Measurements from ENCODE around the gene UBASH3B.

The UBASH3B gene

DNA sequence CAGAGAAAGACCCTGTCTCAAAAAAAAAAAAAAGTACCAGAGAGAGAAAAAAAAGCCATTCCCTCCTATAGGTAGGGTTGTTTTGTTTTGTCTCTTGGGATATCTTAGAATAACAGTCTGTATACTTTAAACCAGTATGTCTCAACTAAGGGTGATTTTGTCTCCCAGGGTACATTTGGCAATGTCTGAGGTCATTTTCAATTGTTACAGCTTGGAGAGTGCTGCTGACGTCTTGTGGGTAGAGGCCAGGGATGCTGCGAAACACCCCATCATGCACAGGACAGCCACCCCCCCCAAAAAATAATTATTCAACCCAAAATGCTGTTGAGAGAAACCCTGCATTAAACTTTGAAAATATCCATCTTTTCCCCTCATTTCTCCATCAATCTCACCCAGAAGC lies 126.7 kb downstream of the UBASH3B start:
- FAIRE-seq (no peak), DNase-seq (ENCODE audit: low spot score) (no peak)

DNA sequence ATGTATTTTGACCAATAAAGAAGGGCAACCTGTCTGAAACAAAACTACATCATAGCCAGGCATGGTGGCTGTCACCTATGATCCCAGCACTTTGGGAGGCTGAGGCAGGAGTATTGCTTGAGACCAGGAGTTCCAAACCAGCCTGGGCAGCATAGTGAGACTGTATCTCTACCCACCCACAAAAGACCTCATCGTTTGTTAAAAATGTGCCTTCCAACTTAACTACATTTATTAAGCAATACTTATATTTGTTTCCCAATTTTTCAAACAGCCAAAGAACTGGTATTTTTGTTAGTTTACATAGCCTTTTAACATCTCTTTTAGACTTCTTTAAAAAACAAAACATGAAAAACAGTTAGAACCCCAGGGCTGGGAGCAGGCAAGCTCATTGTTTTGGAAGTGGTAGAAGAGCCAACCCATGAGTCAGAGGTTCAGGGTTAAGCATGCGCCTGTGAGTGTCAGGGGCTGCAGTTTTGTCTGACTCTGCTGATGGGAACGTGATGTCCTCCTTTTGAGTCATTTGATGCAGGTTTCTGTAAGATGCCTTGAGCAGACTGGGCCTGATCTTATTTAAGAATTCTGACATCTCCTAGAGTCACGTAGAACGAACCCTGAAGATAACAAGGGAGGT lies 128.9 kb downstream of the UBASH3B start:
- DNase-seq (ENCODE audit: low spot score), result no peak
- no peak for FAIRE-seq

DNA sequence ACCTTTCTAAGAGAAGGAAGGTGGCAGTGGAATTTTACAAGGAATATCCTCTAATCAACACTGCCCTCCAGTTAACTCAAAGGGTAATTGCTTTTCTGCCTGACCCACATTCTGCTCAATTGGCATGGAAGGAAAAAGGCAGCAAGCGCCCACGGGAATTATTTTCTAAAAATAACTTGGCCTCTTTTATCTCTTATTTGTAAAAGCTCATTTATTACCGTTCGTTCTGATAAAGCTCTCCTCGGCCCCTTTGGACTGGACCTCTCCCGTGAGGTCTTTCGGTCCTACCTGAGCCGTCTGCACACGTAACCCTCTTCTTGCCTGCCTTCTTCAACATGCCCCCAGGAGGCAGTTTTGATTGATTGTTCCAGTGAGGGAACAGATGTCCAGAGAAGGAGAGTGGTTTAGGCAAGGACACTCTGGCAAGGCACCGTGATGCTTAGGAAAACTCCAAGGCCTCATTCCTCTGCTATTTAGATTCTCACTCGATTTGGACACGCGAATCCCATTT lies 129.6 kb downstream of the UBASH3B start:
- FAIRE-seq (no peak), DNase-seq (ENCODE audit: low spot score) (no peak)

DNA sequence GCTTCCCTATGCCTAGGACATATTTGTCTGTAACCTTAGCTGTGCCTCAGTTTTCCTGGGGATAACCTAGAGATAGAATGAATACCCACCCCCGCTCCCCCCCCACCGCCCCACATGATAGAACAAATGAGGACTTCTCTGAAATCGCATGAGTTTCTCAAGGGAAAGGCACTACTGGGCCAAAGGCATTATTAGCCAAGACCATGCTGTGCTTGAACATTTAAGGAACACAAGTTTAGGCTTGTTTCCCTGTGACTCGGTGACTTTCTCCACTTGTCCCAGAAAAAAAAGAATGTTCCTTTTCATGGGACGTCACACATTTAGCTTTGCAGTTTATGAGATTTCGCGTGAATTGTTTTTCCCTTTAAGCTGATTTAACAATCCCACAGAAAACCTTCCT lies 131.4 kb downstream of the UBASH3B start:
- no peak for DNase-seq (ENCODE audit: low spot score)
- FAIRE-seq, result no peak

DNA sequence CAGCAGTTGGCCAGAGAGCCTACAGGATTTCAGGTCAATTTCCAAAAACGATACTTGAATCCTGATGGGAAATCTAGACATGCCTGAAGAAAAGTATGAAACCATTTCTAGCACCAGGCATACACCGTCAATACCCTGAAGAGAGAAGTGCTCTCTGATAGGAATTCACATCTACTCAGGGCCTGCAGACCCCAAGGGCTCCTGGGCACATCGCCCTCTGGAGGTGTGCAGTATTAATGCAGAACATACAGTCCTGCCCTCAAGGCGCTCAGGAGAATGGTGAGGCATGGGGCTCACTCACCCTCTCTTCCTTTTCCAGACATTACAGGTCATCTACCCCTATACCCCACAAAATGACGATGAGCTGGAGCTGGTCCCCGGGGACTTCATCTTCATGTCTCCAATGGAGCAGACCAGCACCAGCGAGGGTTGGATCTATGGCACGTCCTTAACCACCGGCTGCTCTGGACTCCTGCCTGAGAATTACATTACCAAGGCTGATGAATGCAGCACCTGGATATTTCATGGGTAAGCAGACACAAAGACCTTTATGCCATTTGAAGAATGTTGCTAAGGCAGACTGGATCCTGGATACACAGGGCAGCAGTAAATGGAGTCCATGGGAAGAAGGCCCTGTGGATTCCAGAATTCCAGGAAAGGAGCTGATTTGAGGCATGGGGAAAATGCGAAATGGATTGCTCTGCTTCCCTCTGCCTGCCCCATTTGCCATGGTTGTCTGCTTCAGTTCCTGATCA lies 133.4 kb downstream of the UBASH3B start:
- no peak for DNase-seq (ENCODE audit: low spot score)
- no peak for FAIRE-seq

DNA sequence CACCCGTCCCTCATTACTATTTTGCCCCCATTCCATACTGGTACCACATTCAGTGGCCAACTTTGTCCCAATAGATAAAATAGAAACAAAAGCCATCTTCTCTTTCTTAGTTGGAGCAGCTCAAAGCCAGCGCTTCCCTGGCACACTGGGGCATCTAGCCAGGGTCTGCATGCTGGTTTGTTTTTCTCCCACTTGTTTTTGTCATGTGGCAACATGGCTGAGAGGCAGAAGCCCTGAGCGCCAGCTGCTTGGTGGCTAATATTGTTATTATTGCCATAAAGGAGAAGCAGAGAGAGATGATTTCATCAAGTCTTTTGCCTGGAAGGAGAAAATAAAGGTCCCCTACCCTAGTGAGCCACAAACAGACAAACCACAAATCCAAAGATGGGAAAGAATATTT lies 134.4 kb downstream of the UBASH3B start:
- FAIRE-seq (no peak), DNase-seq (ENCODE audit: low spot score) (no peak)

DNA sequence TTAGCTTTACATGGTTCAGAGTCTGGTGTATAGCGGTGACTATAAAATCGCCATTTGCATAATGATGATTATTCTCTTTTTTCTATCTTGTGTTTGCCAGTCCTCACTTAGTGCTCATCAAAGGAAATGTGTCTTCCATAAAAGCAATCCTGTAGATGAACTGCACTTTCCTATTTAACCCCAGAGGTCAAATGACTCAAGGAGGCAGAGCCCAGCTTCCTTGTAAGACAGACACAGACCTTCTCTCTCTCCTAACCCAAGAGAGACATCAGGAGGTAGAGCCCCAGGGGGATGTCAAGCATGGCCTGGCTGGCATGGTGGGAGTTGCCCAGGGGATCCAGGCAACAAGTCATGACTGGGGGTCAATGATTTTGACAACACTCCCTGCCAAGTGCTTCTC lies 135.9 kb downstream of the UBASH3B start:
- DNase-seq (ENCODE audit: low spot score) (no peak), FAIRE-seq (no peak)

DNA sequence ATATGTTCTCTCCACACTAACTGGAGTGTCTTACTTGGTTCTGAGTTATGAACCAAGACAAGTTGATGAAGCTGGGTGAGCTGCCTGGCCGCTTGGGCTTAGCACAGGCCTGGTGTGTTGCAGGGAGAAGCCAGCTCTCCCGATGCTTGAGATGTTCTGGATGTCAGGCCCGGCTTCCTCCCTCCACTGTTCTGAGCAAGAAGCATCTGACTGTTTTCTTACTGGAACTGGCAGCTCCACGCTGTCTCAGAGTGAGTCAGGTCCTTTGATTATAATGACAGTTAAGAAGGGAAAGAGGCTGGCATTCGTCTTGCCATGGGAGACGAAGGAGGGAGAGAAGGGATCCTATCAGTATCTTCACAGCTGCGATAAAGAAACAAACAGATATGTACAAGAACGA lies 136.3 kb downstream of the UBASH3B start:
- FAIRE-seq (no peak), DNase-seq (ENCODE audit: low spot score) (no peak)

DNA sequence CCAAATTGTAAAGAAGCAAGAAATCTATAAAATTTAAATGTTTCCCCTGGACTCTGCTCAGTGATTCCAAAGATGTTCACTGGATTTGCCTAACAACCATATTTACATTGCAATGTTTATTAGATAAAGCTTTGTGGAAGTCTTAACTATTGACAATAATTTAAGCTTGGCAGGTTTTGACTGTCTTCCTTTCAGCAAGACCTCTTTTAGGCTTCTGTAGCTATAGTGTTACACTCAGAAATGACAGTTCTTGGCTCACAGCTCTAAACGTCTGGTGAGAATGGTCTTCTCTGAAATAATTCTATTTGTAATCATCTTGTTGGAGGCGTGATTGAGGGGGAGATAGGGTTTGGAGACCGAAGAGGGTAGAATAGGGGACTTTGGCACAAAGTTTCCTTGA lies 138.0 kb downstream of the UBASH3B start:
- no peak for FAIRE-seq
- no peak for DNase-seq (ENCODE audit: low spot score)

DNA sequence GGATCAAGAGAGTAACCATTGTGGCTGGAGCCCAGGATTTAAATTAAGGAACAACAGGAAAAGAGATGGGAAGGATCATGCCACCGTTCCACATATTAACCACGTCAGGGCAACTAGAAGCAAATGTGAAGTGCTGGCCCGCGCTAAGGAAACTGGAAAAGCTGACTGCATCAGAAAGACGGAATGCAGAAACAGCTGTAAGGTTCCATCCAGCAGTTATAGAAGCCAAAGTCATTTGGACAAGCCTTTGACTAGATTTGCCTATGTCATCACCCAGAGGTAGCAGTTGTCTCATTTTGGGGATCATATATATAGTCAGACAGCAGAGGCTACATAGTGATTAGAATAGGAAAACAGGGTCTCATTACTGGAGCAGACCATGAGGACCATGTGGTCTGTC lies 139.8 kb downstream of the UBASH3B start:
- DNase-seq (ENCODE audit: low spot score) (no peak), FAIRE-seq (no peak)

DNA sequence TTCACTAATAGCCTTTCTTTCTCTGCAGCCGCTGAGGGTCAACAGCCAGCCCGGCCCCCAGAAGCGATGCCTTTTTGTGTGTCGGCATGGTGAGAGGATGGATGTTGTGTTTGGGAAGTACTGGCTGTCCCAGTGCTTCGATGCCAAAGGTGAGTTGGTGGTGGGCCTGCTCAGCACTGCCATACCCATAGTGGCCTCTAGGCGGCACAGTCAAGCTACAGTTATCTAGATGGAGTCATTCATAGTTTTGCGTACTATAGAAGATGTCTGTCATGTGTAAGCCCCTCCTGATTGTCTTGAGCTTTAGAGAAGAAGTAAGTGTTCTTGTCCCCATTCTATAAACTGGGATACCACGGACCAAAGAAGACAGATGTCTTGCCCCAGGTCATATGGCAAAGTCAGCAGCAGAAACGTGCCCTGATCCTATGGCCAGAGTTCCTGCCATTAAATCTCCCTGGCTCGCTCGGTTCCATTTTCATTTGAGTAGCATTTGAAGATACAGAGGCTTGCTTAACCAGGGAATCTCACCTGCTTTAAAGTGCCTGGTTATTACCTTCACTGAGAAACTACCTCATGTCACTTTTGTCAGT lies 140.7 kb downstream of the UBASH3B start:
- peak; percentile 32 for DNase-seq (ENCODE audit: low spot score)
- FAIRE-seq, result no peak

DNA sequence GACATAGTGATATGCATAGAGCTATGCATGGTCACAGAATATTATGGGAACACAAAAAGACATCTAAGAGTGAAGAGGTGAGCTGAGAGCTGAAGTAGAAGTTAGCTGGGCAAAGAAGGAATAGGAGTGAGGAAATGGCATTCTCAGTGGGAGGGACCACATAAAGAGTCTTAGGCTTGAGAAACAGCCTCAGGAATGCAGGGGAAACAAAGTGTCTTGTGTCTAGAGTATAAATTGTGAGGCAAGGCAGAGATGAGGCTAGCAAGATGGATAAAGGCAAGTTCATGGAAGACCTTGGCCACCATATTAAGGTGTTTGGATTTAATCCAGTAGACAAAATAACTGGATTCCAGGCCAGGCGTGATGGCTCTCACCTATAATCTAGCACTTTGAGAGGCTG lies 142.1 kb downstream of the UBASH3B start:
- no peak for DNase-seq (ENCODE audit: low spot score)
- FAIRE-seq, result no peak

DNA sequence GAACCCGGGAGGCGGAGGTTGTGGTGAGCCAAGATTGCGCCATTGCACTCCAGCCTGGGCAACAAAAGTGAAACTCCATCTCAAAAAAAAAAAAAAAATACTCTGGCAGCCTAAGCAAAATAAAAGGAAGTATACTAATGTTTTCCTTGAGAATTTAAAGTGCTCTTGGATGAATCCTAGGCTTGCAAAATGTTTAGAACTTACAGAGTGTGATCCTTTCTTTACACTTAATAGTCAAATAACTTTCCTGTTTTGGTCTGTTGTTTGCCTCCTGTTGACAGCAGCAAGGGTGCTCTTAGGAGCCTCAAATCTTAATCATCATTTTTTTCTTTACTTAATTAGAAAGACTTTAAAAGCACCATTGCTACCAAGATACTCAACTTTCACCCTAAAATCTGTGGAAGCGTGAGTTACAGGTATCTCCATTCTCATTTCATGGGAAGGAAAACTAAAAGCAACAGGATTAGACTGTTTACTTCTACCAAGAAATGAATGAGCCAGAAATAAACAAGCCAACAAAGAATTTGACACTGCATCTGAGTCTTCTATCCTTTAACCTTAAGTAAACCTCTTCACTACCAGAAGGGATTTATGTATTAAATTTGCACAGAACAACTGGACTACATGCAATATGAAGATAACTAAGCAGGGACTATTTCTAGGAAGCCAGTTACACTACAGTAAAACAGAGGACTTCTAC lies 144.0 kb downstream of the UBASH3B start:
- no peak for FAIRE-seq
- no peak for DNase-seq (ENCODE audit: low spot score)

DNA sequence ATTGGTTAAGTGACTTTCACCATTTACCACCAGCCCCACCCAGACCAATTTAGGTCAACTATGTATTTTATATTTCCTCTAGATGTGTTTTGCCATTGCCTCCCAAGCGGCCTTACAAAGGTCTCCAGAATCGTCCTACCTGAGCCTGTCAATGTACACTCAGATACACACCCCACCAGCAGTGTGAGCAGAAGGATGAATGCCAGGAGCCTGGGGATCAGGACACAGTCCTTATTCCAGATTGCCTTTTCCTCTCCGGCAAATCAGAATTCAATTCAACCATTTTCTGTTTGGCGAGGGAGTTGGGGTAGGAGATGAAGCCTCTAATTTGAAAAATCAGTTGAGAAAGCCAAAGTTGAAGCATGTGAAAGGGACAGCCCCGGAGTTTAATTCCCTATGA lies 147.4 kb downstream of the UBASH3B start:
- no peak for FAIRE-seq
- DNase-seq (ENCODE audit: low spot score), result no peak

DNA sequence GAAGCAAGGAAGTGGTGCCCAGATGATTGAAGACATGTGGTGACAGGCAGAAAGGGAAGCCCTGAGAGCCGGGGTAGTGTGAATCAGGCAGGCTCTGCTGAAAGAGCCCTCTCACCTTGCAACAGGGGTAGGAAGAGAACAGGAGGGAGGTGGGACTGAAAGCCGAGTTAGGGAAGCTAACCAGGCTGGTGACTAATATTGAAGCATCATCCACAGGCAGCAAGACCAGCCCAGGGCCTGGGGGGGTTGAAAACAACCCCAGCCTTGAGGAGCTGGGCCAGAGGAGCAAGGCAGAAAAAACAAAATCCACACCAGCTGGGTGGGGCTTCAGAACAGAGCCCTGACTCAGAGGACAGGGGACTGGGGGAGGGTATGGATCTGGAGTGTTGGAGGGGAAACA lies 147.8 kb downstream of the UBASH3B start:
- FAIRE-seq (no peak), DNase-seq (ENCODE audit: low spot score) (no peak)

DNA sequence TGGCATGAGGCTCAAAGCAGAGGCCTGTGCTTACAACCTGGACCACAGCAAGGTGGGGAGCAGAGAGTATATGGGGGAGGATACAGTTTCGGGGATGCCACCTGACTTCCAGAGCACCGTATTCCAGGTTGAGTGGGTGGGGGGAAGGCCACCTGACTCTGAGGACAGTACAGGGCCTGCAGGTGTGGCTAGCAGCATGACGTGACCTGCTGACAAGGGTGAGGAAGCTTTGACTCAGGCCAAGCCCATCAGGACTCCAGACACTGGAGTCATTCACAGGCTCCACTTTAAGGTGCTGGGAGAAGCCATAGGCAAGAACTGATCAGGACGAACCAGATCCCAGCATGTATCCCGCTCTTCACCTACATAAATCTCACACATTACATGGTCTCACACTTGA lies 148.2 kb downstream of the UBASH3B start:
- FAIRE-seq (no peak), DNase-seq (ENCODE audit: low spot score) (no peak)

DNA sequence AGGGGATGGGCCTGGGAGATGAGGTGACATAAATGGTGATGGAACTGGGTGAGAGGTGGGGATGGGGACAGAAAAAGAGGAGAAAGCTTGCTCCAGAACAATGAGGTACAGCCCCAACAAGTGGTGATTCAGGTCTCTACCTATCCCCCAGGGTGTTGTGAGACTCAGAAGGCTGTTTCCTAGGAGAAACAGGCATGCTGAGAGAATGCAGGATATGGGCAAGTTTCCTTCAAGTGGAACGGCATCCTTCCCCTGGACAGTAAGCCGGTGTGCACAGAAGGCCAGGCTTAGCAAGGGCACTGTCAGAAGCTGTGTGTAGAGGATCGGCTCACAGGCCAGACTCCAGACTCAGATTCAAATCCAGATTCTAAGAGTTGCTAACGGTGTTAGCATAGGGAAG lies 148.6 kb downstream of the UBASH3B start:
- no peak for FAIRE-seq
- no peak for DNase-seq (ENCODE audit: low spot score)

DNA sequence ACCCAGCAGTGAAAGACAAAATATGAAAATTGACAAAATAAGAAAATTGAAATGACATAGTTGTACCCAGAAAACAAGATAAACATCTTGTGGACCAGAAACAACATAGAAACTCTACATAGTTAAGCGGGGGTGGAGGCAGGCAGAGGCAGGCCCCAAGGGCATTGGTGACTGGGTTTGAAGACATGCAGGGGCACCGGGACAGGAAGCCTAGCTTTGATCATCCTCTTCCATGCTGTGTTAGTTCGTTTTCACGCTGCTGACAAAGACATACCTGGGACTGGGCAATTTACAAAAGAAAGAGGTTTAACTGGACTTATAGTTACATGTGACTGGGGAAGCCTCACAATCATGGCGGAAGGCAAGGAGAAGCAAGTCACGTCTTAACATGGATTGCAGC lies 149.3 kb downstream of the UBASH3B start:
- no peak for FAIRE-seq
- no peak for DNase-seq (ENCODE audit: low spot score)

DNA sequence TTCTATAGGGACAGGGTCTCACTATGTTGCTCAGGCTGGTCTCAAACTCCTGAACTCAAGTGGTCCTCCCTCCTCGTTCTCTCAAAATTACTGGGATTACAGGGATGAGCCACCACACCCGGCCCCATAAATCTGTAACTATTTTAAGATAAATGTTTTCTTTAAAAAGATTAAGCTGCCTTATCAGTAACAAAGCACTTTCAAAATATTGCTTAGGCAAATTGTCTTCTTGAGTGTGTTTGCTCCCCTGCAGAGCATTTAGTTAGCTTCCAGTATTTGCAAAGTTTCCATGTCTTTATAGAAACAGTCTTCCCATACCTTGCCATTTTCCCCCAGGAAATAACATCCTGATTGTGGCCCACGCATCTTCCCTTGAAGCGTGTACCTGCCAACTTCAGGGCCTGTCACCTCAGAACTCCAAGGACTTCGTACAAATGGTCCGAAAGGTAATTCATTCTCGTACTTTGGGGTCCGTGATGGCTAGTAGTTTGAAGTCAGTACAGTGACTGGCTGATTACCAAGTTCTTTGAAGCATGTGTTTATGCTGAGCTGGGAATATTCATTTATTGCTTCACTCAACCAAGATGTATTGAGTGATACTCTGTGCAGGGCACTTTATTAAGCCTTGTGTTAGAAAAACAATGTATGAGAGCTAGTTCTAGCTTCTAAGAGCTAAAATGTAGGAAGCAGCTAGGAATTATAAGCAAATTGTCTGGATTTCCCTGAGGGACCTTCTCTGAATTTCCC lies 152.4 kb downstream of the UBASH3B start:
- no peak for DNase-seq (ENCODE audit: low spot score)
- no peak for FAIRE-seq

DNA sequence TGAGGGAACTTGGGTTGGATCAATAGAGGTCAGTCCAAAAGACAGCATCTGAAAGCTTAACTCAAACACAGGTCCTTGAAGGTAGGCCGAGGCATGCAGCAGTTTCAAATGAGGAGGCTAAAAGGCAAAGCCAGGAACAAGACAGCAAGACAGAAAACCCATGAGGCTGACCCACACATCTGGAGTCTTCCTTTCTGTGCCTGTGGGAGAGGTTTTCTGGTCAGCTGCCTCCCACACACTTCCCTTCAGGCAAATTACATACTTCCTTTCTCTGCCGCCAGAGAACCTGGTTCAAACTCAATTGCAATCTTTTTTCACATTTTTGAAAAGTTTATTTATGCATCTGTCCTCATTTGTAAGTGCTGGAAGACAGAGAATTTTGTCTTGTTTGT lies 153.0 kb downstream of the UBASH3B start:
- FAIRE-seq, result no peak
- no peak for DNase-seq (ENCODE audit: low spot score)

DNA sequence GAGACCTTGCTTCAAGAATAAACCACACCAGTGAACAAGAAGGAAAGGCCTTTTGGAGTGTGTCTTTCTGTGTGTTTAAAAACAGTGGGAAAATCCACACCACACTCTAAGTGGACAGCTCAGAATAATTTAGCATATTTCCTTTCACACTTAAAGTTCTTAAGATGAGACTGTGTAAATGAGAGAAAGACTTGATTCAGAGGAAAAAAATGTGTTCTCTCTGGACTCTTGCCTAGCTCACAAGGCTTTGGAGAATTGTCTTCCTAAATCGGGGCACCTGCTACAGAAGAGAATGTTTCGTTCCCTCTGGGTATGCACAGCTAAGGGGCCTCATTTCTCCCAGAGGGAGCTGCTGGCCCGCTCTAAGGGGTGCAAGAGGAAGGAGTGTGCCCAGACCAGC lies 154.3 kb downstream of the UBASH3B start:
- FAIRE-seq (no peak), DNase-seq (ENCODE audit: low spot score) (no peak)

DNA sequence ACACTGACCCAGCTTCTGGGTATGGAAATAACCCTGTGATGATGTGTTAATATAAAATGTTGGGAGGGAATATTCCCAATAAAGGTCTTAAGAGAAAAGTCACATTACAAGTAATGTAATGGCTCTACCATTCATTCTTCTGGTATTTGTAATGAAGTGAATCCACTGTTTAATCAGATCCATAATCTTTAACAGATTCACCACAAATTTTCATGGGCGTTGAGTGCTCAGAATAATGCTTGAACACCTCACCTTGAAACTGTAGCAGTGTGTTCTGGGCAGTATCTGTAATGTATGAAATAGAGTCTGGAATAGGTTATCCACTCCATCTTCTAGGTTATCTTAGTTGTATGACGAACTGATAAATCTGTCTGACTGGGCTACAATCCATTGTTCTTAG lies 156.2 kb downstream of the UBASH3B start:
- DNase-seq (ENCODE audit: low spot score) (no peak), FAIRE-seq (no peak)
